Stimulated activated CD4-positive, alpha-beta T cell treated with anti-CD3 and anti-CD28 coated beads, Interleukin-12 subunit alpha, Interleukin-12 subunit beta, amount 100 ng/mL, for 4 hours (primary cell): ENCODE data around the gene RCOR1.
A peak's percentile ranks its signal among the peaks of the same experiment; 100 is the strongest.

Source experiments
- DNase-seq: peaks from one replicate; pipeline ENCODE4 v3.0.0-alpha.2; 2020

RCOR1 gene

DNA sequence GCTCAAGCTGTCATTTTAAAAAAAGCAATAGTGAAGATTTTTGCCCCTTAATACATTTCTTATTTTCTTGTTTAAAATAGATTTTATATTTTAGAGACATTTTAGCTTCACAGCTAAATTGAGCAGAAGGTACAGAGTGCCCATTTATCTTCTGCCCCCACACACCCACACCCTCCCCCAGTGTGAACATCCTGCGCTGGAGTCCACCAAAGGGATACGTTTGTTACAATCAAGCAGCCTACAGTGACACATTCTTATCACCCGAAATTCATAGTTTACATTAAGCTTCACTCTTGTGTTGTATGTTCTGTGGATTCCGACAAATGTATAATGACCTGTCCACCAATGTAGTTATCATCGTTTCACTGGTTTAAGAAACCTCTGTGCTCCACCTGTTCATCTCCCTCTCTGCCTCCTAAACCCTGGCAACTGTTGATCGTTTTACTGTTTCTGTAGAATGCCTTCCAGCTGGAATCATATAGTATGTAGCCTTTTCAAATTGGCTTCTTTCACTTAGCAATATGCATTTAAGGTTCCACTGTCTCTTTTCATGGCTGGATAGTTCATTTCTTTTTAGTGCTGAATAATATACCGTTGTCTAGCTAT is 93.8 kb downstream of the RCOR1 start:
- no peak for DNase-seq

DNA sequence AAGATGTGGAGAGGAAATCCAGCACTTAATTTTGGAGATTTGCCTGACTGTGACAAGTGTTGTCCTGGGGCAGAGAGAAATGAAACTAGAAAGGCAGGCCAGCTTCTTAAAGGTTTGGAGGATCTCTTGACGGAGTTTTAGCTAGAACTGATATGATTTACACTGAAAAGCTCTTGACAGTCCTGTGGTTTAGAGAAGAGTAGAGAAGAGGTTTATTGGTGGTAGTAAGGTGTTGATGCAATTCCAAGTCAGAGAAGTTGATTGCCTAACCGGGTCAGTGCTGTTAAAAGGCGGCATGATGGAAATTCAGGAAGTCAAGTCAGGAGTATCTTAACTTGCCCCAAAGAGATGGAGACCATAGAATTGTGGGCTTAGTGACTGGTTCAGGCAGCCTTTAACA is 95.8 kb downstream of the RCOR1 start:
- DNase-seq = no peak

DNA sequence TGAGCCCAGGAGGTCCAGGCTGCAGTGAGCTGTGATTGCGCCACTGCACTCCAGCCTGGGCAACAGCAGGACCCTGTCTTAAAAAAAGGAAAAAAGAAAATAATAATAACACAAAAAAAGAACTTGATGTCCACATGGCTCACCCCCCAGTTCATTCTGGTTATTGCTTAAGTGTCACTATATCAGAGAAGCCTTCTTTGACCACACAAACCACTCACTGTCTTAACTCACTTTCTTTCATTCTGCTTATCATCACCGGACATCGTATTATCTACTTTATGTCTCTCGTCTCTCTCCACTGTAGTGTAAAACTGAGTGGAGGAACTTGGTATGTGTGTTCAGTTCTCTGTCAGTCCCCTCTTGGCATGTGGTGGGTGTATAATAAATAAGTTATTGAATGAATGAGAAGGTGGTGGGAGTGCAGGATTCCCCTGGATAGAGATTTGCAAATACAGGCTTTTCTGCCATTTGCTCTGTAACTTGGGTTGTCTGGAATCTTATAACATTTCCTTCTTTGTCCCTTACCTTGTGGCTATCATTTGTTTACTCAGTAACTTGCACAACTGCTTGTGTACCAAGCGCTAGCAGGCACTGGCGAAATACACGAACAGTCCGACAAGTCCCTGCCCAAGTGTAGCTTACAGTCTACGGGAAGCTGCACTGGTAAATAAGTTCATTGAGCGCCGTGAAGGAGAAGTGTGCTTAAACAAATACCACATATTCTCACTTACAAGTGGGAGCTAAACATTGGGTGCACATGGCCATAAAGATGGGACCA is 98.2 kb downstream of the RCOR1 start:
- no peak for DNase-seq

- DNase-seq = no peak
Observed at GRCh38 chr14:102691763-102692162, 99.3 kb downstream of the RCOR1 start.

DNA sequence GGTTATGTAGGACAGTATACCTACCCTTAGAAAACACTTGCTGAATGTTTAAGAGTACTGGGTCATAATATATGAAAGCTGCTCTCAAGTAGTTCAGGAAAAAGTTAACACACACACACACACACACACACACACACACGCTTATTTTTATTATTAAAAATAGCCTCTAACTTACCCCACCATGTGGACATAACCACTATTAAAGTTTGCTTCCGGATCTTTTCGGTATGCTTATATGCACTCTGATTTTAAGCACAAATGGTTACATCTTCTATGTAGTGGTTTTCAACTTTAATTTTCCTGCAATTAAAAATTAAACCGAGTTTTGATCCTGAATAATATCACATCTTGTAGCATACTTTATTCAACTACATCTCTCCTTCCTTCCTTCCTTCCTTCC is 99.9 kb downstream of the RCOR1 start:
- DNase-seq = no peak

- DNase-seq = no peak
Observed at GRCh38 chr14:102693006-102693755, 100.7 kb downstream of the RCOR1 start.

GRCh38 chr14:102694530-102695166 is 102.2 kb downstream of the RCOR1 start:
- DNase-seq = peak; percentile 45

- no peak for DNase-seq
Observed at GRCh38 chr14:102695167-102695555, 102.7 kb downstream of the RCOR1 start.

- DNase-seq = no peak
Observed at GRCh38 chr14:102696332-102696731, 103.9 kb downstream of the RCOR1 start.

GRCh38 chr14:102696856-102697495 is 104.5 kb downstream of the RCOR1 start:
- no peak for DNase-seq

GRCh38 chr14:102697501-102697900 is 105.1 kb downstream of the RCOR1 start:
- DNase-seq = no peak

GRCh38 chr14:102699416-102700110 is 107.1 kb downstream of the RCOR1 start:
- no peak for DNase-seq

GRCh38 chr14:102708494-102708893 is 116.0 kb downstream of the RCOR1 start:
- DNase-seq = no peak

- DNase-seq = no peak
Observed at GRCh38 chr14:102711207-102711606, 118.8 kb downstream of the RCOR1 start.

- DNase-seq = no peak
Observed at GRCh38 chr14:102711946-102712345, 119.5 kb downstream of the RCOR1 start.

GRCh38 chr14:102717276-102717675 is 124.8 kb downstream of the RCOR1 start:
- no peak for DNase-seq

DNA sequence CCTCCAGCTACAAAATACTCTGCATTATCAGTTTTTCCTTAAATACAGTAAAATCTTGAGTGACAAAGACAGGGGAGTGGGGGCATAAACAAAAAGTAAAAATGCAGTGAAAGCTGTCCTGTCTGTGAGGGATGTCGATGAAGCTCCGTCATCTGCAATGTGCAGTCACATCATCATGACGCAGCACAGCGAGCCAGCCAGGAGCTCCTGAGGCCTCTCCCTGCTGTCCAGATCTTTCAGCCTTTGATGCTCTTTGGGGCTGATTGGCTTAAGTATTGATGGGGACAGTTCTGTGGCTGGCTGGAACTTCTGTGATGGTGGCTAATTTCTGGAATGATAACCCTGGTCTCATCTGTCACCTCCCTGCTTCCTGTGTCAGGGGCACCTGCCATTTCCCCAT is 130.2 kb downstream of the RCOR1 start:
- no peak for DNase-seq

DNA sequence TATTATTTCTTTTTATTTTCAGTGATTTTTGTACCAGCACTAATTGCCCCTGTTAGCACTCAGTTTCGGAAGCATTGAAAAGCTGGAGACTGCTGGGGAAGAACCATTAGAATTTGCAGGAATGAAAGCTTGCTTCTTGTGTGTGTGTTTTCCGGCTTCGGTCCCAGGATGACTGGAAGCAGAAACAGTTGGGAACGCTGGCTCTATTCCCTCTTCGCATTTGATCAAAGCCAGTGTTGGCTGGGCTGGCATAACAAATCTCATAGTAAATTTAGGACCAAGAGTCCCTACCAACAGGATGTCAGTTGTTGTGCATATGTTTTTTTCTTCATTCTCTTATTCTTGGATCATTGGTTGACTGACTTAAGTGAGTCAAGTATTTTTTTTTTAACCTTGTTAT is 131.2 kb downstream of the RCOR1 start:
- DNase-seq = no peak

GRCh38 chr14:102726191-102726949 is 133.9 kb downstream of the RCOR1 start:
- DNase-seq = no peak

- no peak for DNase-seq
Observed at GRCh38 chr14:102727336-102728095, 135.1 kb downstream of the RCOR1 start.

DNA sequence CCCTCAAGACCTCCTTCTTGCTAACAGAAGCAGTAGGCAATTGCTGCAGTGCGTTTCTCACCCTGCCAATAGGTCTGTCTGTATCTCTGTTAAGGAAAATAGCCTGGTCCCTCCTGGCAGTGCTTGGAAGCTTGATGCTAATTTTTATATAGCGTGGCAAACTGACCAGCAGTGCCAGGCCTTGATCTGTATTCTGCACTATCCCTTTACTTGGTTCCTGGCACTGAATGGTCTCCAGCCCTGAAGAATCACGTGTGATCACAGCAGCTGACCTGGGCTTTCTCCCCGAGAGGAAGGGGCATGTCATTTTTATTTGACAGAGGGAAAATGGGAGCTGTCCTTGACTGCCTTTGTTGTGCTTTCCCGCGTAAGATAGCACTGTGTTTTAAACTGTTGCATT is 136.1 kb downstream of the RCOR1 start:
- DNase-seq = no peak
